Fibroblast of peridontal ligament (primary cell): ENCODE measurements around the gene PRMT7.
"Not testable (repeated sequence)": the region's sequence is repeated elsewhere in the genome, so short reads cannot be mapped to it uniquely, and the experiment has no call there.

Source experiments
- DNase-seq: peaks from one replicate; pipeline ENCODE4 v3.0.0-alpha.2; 2010; ENCODE audit errors: extremely low read depth

The PRMT7 gene

GRCh38 chr16:68283801-68284598, 26.8 kb upstream of the PRMT7 start:
- DNase-seq: peak; percentile 71

GRCh38 chr16:68284847-68285246, 26.0 kb upstream of the PRMT7 start:
- DNase-seq: no peak

DNA sequence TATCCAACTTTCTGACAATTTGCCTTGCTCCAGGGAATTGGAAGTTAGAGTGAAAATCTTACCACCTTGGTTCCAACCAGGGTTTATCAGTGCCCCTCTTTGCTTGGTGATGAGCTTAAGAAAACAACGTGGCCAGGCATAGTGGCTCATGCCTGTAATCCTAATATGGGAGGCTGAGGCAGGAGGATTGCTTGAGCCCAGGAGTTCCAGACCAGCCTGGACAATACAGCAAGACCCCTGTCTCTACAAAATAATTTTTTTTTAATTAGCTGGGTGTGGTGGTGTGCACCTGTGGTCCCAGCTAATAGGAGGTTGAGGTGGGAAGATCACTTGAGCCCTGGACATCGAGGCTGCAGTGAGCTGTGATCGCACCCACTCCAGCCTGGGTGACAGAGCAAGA, 25.1 kb upstream of the PRMT7 start:
- no peak for DNase-seq

GRCh38 chr16:68286153-68287074, 24.4 kb upstream of the PRMT7 start:
- no peak for DNase-seq

- DNase-seq: peak; percentile 91
Measured at GRCh38 chr16:68287276-68288251, 23.3 kb upstream of the PRMT7 start.

GRCh38 chr16:68288252-68288650, 22.6 kb upstream of the PRMT7 start:
- DNase-seq: no peak

DNA sequence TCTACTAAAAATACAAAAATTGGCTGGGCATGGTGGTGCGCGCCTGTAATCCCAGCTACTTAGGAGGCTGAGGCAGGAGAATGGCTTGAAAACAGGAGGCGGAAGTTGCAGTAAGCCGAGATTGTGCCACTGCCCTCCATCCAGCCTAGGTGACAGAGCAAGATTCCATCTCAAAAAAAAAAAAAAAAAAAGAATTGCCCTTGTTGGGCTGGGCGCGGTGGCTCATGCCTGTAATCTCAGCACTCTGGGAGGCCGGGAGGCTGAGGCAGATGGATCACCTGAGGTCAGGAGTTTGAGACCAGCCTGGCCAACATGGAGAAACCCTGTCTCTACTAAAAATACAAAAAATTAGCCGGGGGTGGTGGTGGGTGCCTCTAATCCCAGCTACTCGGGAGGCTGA, 22.0 kb upstream of the PRMT7 start:
- not testable (repeated sequence) for DNase-seq

- no peak for DNase-seq
Measured at GRCh38 chr16:68289202-68289601, 21.6 kb upstream of the PRMT7 start.

DNA sequence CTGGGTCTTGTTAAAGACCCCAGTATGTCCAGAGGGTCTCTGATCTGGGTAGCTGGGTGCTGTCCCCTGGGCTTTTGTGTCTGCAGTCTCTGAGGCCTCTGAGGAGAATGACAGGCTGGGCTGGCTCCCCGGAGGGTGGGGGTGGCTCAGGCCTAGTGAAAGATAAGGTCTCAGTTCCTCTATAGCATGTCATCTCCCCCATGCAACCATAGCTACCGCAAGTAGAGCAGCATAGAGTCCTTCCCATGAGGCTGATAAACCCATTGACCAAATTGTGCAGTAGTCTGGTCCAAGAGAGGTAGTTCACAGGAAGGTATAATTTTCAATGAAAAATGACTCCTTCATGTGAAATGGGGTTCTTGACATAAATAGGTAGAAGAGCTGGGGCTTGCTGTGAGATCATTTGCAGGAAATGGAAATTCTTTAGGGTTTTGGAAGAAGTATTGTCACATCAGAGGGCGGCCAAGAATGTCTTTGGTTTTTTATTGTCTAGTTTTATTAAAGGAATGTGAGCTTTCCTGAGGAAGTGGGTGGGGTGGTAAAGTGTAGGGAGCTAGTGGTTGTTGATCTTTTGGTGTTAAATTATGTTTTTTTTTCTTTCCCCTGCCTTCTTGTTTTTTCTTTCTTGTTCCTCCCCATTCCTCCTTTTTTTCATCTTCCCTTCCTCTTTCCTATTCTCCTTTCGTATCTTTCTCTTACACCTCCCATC, 21.0 kb upstream of the PRMT7 start:
- DNase-seq: no peak

GRCh38 chr16:68290450-68290849, 20.4 kb upstream of the PRMT7 start:
- no peak for DNase-seq

DNA sequence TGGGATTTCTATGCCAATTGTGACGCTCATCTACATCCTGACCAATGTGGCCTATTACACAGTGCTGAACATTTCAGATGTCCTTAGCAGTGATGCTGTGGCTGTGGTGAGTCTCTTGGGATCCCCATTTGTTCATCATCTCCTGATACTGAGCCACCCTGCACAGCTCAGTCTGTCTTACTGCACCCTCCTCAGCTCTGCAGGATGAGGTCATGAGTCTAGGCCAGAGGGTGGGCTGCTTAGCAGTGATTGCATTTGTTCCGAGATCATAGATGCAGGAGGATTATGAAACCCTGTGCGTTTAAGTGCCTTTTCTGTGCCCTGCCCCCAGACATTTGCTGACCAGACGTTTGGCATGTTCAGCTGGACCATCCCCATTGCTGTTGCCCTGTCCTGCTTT, 19.6 kb upstream of the PRMT7 start:
- DNase-seq: no peak

GRCh38 chr16:68292425-68292824, 18.4 kb upstream of the PRMT7 start:
- no peak for DNase-seq

GRCh38 chr16:68296291-68296690, 14.5 kb upstream of the PRMT7 start:
- DNase-seq: no peak

DNA sequence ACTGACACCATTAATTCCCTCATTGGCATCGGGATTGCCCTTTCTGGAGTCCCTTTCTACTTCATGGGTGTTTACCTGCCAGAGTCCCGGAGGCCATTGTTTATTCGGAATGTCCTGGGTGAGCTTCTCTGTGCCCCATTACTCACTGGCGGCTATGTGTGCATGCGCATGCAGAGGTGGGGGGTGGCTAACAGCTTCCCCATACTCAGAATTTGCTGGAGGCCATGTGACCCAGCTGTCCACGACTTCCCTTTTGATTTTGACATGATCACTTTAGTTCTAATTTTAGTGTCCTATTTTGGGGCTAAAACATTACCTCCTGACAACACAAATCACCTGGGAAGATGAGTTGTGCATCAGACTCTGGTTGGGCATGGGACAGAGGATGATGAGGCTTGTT, 14.1 kb upstream of the PRMT7 start:
- DNase-seq: no peak

GRCh38 chr16:68297908-68298307, 12.9 kb upstream of the PRMT7 start:
- DNase-seq: no peak

DNA sequence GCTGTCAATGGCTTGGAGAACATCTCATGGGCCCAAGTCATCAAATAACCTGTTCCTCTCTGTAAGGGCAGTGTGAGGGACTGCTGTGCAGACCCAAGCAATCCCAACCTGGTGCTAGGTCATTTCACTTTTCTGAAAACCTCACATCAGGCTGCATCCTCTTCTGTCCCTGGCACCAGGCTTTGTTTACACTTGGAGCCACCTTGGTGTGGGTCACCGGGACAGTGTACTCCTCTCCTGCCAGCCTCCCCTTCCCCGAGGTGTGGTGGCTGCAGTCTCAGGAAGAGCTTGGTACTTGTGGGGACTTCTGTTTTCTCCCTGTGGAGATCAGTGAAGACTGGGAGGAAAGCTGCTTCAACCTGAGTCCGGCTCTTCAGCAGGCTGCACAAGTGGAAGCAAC, 12.5 kb upstream of the PRMT7 start:
- DNase-seq: no peak

GRCh38 chr16:68298907-68299561, 11.8 kb upstream of the PRMT7 start:
- DNase-seq: peak; percentile 75

DNA sequence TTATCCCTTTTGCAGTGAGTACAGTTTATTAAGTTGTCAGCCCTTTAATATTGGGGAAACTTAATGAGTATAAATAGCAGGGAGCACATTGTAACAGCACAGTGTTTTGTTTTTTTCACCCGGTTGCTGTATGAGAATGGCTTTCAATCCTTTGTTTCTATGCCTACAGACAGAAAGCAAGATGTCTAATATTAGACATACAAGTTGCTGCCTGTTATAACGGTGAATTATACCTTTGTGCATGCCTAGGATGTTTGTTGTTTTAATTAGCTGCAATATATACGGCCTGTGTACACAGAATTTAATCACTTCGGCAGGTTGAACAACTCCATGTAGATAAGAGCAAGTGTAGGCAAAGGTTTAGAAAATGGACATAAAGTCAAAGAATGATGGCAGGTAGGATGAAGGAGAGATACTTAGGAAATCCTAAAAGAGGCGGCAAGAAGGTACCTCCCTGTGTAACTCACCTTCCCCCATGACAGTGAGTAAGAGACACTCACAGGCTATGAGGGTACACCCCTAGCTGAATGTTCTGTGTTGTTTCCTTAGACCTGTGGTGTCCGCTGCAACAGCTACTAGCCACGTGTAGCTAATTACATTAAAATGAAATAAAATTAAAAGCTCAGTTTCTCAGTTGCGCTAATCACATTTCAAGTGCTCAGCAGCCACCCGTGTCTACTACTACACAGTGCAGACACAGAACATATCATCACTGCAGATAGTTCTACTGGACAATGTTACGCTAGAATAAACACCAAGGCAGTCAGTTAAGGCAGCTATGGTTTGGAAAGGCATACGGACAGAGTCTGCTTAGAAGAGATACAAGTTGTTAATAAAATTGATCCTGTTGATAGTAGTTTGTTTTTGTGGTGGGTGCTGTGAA, 11.0 kb upstream of the PRMT7 start:
- DNase-seq: no peak

GRCh38 chr16:68300734-68301459, 9.9 kb upstream of the PRMT7 start:
- DNase-seq: no peak
